Fibroblast of skin of scalp (primary cell): ENCODE data around the gene GLI3.

Experiments used
- DNase-seq: peaks from one replicate; pipeline ENCODE4 v3.0.0-alpha.2; 2013

GLI3 gene

DNA sequence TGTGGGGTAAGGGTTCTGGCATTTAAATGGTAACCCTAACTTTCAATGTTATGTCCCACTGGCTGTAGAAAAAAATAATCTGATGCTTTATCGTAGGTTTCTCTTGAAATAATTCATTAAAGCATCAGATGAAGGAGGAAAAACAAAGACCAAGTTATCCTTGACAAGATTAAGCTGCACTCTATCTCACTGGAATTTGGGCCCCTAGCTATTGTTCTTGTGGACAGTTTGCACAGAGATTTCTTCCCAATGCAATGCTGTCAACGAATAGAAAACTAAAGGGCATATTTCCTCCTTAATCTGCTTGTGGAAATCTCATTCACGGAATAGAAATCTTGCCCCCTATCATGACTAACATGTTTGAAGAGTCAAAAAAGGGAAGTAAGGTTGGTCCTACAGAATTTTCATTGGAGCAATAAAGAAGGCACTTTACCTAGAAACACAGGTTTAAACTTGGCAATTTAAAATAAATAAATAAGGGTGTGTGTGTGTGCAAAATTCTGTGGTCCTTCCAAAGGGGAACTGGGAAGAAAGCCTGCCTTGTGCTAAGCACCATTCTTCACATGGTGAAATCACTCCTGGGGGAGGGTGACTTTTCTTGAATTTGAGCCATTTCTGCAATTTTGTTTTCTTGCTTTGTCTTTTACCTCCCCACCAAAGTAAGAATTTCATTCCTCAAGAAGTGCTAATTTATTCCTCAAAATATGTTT, 242.8 kb downstream of the GLI3 start:
- no peak for DNase-seq

DNA sequence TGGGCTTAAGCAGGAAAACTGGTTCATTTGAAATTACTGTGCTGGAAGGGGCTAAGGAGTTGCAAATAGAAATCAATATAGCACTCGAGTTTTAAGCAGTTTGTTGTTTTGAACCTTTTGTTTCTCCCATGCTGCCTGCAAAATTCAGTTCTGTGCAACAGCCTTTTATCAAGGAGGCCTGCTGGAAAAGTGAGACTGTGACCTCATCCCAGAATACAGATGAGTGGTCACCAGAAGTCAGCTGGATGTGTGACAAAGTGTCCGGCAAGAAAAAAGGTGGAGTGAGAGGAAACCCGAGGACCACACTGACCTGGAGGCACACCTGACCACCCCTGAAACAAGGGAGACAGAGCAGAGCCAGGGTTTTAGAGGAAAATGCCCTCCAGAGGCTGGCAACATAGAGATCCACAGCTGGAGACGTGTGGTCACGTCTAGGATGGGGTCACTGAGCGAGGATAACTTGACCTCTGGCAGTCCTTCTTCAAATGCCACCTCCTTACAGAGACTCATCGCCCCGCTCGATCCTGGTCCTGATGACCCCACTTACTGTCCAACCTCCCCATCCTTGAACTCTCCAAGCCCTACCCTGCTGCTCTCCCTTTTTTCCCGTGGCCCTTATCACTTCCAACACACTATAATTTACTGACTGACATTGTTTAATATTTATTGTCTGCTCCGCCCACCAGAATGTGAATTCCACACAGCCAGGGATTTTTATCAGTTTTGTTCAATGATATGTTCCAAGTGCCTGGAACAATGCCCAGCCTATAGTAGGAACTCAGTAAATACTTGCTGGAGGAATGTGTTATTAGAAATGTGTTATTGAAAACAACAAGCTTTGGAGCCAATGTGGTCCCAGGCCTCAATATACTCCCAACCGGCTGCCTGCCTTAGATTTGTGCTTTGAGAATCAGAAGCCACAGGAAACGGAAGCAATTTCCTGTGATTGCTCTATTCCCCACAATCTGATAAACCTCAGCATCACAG, 243.8 kb downstream of the GLI3 start:
- peak; percentile 89 for DNase-seq

DNA sequence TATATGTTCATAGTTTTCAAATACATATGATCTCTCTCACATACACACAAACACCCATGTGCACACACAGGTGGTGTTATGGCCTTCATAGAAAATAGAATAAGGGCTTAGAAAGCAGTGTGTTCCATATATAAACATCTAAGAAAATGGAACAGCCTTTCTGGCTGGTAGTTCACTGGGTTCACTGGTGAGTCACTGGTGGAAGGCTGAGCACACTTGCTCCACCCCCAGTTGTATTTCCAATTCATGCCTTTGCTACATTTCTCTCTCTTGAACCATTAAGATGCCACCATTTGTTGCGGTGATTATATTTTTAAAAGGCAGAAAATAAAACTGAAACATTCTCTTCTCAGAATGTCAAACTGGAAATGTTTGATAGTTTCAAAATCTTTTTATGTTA, 252.1 kb downstream of the GLI3 start:
- peak; percentile 40 for DNase-seq

DNA sequence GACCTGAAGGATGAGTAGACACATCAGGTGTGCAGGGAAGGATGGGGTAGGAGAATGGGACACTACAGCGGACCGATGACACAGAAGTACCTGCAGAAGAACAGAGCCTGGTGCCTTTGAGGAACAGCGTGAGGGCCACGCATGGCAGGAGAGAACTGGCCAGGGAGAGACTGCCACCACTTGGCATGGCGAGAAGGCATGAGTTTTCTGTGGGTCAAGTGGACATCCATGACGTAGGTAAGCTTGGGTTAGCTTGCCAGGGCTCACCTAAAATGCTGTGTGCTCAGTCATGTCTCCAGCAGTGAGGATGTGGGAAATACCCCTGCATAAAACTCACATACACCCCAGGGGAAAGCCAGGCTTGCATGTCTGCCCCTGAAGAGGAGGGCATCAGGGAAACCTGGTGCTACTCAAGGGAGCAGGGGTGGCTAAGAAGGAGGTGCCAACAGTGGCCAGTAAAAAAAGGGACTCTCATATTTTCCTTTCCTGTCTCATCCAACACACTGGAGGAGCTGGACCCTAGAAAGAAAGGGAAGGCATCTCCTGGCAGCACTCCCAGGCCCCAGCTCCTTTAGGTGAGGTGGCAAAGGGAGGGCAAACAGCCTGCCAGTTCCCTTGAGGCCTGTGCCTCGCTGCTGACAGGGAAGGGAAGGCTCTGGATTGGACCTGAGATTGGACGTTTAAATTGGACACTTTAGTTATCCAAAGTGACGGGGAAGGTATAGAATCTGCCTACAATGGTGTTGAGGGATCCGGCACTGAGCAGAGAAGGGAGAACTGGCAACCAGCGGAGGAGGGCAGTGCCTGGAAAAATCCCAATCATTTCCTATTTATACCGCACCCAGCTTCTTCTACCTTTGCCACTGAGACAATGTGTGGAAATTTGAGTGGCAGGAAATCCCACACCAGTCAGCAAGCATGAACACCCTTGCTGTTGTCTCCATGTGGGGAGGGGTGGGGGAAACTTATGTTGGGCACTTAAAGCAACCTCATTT, 255.7 kb downstream of the GLI3 start:
- no peak for DNase-seq

DNA sequence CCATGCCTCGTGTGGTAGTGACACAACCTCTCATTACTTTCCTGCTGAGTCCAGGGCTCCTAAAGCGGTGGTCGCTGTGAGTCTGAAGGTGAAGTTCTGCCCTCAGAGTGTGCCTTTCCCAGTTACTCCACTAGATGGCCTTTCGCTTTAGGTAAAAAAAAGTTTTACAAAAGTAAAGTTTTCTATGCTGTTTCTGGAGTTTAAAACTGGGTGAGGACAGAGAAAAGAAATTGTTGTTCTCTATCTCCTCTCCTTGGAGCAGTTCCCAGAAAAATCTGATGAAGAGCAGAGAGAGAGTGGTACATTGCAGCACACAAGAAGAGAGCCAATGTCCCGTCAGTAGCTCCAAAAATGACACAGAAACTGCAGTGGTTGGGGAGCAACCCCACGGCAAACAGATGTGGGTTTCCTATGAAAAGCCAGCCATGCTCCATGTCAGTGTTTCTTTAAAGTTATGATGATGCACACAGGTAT, 257.1 kb downstream of the GLI3 start:
- peak; percentile 68 for DNase-seq

DNA sequence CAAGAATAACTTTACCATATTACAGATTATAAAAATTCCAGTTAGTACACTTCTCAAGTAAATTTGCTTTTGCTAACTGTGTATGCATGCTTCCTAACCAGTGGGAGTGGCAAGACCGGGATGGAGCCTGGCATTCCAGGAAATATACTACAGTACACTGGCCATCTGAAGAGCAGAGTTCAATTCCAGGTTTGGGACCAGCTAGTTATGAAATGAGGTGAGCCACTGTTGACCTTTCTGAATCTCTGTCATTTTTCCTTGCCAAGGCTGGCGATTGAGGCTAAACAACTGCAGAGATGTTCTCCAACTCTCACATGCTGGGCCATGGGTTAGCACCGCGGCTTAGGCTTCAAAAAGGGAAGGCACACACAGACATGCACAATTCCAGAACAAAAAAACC, 258.2 kb downstream of the GLI3 start:
- DNase-seq = no peak

DNA sequence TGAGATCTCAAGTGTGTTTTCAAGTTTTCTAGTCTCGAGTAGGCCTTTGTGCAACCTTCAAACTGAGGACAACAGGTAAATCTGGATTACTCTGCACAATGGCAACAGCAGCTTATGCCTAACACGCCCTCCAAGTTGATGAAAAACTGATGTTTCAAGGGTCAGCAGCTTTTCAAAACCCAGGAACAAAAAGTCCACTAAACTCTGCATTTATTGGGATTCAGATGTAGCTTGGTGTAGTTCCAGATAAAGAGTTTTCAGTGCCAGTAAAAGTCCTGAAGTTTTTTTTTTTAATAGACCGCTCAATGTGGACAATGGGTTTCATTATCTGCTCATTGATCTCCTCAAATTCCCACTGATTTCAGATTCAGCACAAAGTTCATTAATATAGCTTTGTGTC, 259.3 kb downstream of the GLI3 start:
- no peak for DNase-seq

DNA sequence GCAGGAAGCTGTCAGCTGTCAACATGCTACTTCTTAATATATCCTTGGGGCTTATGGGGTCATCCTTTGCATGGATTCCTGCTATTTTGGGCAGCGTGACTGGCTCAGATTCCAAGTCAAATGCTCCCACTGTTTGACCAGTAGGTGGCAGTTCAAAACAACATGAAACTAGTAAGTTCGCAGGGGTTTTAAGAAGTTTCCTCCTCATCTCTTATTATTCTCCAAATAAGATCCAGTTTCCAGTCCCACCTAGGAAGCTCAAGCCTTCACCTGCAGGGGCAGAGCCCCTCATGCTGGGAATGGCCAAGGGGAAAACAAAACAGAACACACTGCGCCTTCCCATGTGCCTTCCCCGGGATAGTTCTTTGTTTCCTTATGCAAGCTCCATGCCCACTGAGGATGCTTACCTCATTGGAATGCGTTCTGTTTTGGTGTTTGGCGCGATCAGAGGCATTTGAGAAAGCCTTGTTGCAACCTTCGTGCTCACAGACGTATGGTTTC, 259.8 kb downstream of the GLI3 start:
- peak; percentile 72 for DNase-seq

DNA sequence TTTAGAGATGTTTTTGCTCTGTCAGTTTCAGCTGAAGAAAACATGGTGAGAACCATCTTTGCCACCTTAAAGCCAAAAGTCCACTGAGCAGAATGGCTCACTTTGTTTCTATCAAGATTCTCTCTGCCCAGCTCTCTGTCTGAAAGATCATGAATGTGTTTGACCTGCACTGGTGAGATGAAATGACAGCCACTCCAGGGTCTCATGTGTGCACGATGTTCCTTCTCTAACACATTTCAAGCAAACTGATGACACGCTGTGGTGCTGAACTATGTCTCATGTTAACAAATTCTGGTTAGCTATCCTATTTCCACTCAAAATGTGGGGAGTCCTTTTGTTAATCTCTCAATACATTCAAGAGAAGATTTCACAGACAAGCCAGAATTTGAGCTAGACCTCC, 260.6 kb downstream of the GLI3 start:
- no peak for DNase-seq

DNA sequence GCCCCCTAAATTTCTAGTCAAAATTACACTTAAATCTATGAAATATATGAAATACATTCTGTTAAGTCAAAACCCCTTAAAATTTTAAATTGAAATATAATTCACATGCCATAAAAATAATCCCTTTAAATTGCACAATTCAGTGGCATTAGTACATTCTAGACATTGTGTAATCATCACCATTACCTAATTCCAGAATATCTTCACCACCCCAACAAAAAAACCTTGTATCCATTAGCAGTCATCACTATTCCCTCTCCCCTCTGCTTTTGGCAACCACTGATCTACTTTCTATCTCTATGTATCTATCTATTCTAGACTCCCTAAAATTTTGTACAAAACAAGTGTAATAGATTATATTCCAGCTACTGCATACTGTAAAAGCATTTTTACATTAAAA, 261.2 kb downstream of the GLI3 start:
- no peak for DNase-seq

DNA sequence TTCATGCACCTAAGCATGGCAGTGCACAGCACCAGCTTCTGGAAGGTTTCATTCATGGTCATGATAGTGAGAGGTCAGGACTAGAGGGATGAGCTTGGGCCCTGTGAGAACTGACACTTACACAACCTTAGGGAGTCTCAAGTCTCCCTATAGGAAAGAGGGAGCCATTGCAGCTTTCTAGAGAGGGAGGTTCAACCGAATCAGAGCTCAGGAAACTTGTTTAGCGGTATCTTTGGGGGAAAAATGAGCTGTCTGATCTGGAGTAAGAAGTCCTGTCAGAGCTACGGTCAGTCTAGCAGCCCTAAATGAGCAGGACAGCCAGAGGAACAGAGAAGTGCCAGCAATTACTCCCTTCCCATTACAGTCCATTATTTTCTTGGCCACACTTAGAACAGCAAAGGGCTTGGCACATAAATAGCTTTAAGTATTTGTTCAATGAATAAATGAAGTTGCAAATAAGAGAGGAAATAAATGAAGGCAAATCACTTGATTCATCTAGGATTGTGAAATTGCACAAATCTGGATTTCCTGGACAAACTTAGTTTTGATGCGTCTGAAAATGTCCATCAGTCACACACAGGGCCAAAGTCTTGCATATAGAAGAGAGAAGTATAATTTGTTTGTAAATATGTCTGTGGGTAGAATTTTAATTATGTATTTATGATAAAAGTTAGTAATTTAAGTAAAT, 262.0 kb downstream of the GLI3 start:
- DNase-seq = no peak

DNA sequence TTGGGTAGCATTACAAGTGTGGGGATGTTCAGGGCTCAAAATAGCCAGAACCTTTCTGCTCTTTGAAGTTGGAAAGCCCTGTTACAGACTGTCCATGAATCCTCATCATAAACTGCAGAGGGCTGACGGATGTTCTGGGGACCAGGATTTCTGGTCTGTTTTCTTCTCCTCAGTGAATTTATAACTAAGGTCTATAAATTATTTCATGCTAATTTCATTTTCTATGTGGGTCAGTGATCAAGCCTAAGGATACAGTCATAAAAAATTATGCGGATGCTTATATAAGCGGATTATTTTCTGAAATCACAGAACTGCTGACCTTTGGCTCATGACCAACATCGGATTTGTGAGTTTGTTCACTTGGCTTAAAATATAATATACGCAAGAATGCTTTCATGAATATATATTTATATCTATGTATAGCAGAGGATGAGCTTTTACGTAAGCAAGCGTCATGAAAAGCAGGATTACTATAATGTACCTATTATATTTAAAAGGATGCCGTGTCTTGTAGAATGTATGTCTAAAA, 263.7 kb downstream of the GLI3 start:
- DNase-seq = no peak

DNA sequence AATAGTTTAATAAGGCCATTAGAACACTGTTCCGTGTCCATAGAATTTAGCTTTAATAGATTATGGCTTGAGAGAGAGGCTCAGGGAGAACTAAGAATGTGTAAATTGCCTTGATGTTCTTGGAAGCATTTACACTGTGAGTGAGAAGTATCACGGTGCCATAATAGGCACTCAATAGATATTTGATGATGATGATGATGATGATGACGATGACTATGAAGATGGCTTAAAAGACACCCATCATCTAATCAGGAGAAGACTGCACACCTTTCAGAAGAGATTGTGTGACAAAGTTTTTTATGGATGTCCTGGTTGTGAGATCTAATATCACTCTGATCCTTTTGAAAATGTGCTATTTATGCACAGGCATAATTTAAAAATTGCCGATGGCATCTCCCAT, 264.2 kb downstream of the GLI3 start:
- DNase-seq = no peak

DNA sequence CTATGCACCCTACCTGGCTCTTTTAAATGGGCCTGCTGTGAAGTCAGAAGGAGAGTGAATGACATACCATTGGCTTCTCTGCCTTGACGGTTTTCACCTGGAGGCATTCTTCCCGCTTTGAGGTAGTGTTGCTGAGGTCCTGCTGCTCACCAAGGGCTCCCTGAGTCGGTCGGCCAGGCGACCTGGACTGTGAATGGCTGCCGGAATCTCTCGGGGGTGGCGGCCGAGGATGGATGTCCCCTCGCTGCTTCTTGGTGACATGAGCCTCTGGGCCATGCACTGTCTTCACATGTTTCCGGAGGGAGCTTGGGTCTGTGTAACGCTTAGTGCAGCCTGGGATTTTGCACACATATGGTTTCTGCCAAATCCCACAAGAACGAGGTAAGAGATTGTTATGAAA, 264.7 kb downstream of the GLI3 start:
- DNase-seq = no peak

DNA sequence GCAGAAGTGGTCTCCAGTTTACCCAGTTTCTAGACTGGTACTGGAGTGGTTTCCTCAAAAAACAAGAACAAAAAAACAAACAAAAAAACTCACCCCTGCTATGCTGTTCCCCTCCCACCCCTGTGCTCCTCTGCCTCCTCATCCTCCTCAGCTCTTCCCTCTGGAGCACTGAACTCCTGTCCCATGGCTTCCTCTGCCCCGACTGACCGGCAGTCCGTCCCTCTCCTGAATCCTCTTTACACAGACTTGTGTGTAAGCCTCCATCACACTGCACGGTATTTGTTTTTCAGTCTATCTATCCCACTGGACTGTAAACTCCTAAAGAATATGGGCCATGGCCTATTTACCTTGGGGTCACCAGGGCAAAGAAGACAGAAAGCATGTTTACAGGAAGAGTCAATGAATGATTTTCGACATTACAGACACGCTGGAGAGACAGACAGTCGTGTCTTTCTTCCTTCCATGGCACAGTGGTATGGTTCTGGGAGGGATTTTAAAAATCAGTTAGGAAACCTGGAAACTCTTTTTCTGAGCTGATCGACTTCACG, 265.3 kb downstream of the GLI3 start:
- DNase-seq = no peak

DNA sequence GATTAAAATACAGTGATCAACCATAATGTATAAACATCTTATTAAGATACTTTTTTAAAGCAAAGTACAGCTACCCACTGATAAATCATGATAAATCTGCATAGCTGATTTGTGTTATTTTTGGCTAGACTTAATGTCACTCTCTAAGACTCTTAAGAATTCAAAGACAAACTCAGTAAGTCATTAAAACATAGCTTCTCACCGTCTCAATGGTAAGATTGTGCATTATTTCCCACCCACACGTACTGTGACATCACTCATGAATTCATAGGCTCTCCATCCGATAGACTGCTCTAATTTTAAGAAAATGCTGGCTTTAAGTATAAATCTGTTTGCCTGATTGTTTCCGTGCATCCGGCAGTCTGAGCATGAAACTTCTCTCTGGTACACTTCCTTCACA, 266.1 kb downstream of the GLI3 start:
- no peak for DNase-seq

DNA sequence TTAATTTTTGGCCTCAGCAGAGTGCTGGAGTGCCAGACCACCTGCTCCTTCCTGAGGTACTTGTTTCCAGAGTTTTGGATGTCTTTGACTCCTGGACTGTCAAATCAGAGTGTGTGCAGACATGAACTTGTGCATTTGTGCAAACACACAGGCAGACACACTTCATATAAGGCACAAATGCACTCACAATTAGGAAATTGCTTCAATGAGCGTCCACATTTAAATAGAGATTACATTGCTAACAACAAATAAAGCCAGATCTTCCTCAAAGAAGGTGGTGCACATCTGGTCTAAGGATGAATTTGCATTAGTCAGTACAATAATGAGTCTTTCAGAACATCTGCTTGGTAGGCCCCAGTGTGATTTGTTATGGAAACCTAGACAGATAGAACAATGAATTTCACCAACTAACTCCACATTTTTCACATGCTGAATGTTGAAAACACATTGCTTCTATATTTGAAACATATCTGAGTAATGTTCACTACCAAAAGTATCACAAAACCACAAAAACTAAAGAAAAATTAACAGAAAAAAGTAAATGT, 267.4 kb downstream of the GLI3 start:
- DNase-seq = no peak

DNA sequence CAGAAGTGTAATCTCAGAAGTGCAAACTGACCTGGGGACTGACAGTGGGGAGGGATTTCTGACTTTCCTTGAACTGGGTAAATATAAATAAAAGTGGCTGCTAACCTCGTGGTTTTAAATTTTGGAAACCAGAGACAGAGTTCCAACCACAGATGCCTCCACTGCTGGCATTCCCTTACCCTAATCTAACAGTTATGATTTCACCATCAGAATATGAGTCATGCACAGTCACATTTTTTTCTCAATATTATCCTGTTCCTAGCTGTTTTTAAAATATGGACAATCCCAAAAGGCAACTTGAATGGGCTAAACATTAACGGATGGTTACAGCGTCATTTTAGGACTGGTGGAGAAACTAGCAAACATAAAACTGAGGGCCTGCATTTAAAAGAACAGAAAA, 269.9 kb downstream of the GLI3 start:
- DNase-seq = peak; percentile 76

DNA sequence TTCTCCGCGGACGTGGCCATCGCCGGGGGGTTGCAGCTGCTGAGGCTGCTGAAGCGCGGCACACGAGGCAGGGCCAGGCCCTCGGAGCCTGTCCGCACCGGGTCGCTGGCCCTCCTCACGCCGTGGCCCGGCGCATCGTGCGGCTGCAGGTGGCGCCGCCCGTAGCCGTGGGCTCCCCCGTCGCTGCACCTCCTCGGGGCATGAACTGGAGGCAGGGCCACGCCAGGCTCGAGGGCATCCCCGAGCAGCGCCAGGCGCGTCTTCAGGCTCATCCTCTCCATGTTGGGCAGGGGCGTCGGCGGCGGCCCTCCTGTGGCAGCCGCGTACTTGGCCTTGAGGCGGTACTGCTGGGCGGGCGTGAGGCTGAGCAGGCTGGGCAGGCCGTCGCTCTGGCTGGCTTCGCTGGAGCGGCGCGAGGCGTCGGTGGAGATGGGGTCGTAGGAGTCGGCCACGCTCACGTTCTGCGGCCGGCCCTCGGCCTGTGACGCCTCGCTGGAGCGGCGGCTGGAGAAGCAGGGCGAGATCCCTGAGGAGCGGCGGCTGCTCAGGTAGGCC, 271.0 kb downstream of the GLI3 start:
- no peak for DNase-seq
